GM19023 (cell line): Measurements from ENCODE around the gene ZNF554.
"Not testable (repeated sequence)": the region's sequence is repeated elsewhere in the genome, so short reads cannot be mapped to it uniquely, and the experiment has no call there.

ENCODE experiments used
- ATAC-seq: cut with Tn5 transposase; IDR thresholded peaks from one replicate; pipeline ENCODE4 v1.9.1; 2021; ENCODE audit warnings: mild to moderate bottlenecking, moderate library complexity; ENCODE audit not compliant: unreplicated experiment

Gene ZNF554

DNA sequence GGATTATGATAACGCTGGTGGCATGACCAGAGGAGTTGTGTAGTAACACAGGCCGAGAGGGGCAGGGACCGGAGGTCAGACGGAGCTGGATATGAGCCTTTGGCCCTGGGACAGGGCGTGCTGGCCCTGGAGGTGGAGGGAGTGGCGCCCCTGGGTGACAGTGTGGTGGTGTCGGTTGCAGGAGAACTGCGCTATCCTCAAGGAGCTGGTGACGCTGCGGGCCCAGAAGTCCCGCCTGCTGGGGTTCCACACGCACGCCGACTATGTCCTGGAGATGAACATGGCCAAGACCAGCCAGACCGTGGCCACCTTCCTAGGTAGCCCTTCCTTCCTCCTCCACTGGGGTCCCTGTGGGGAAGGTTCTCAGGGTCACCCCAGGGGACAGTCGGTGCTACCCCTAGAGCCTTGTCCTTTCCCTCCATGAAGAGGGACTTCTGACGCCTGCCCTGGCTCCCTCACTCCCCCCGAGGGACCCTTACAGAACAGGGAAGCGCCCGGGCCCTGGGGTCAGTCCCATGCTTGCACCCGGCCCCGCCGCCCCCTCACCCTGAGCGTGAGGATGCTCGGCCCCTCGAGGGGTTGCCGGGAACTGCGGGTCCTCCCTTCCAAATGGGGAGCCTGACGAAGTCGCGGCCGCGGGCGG is 12.8 kb upstream of the ZNF554 start:
- no peak for ATAC-seq

DNA sequence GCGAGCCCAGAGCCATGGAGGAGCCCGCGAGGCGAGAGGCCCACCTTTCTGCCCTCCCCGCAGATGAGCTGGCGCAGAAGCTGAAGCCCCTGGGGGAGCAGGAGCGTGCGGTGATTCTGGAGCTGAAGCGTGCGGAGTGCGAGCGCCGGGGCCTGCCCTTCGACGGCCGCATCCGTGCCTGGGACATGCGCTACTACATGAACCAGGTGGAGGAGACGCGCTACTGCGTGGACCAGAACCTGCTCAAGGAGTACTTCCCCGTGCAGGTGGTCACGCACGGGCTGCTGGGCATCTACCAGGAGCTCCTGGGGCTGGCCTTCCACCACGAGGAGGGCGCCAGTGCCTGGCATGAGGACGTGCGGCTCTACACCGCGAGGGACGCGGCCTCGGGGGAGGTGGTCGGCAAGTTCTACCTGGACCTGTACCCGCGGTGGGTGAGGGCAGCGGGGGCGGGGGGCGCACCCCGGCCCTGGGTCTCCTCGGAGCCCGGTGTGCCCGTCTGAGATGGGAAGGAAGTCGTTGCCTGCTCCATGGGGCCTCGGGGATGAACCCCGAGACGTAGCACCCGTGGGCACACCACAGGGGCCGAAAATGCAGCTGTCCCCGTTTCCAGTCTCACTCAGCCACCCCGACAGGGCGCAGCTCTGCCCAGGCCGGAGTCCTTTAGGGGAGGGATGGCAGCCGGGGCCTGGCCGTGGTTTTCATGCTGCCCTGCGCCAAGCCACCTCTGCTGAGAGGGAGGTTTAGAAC is 12.1 kb upstream of the ZNF554 start:
- ATAC-seq, result no peak

DNA sequence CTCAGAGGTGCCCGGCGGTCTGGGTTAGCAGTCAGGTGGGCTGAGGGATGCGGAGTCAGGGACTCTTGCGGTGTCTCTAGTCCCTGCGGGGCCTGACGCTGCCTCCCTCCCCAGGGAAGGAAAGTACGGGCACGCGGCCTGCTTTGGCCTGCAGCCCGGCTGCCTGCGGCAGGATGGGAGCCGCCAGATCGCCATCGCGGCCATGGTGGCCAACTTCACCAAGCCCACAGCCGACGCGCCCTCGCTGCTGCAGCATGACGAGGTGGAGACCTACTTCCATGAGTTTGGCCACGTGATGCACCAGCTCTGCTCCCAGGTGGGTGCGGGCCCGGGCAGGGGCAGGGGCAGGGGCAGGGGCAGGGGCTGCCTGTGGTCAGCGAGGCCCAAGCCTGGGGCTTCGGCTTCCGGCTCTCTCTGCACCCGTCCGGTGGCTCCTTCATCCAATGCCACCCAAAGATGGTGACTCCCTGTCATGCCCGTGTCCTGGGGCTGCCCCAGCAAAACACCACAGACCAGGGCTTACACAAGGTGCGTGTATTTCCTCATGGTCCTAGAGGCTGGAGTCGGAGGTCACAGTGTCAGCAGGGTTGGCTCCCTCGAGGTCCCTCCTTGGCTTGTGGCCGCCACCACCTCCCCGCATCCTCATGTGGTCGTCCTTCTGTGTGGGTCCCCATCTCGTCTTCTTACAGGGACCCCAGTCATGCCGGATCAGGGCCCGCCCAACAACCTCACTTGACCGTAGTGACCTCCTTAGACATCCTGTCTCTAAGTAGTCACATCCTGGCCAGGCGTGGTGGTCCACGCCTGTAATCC is 11.3 kb upstream of the ZNF554 start:
- ATAC-seq, result no peak

DNA sequence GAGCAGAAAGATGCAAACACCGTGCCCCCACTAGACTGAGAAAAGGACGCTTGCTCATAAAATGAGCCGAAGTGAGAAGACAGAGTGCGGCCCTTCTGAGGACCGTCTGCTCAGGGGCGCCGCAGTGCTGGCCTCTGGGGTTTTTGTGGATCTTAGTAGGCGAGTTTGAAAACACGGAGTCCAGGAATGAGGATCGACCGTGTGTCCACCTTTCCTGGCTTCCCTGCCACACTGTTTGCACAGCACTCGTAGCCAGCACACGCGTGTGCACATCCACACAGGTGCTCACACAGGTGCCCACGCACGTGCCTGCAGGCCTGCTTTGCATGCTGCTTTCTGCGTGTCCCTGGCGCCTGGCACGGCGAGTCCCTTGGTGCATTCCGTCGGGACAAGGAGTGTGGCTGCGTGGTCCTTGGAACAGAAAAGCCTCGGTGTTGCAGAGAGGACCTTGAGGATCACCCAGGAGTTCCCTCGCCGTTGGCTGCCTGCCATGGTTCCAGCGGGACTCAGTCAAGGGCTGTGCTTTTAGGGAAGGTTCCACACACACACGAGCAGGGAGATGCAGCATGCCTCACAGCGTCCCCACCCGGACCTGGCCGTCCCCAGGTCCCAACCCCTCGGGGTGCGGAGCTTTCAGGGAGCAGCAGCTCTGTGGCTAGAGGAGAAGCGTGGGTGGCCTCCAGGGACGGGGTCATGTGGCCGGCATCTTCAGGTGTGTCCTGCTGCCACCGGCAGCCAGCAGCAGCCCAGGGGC is 10.1 kb upstream of the ZNF554 start:
- ATAC-seq, result no peak

DNA sequence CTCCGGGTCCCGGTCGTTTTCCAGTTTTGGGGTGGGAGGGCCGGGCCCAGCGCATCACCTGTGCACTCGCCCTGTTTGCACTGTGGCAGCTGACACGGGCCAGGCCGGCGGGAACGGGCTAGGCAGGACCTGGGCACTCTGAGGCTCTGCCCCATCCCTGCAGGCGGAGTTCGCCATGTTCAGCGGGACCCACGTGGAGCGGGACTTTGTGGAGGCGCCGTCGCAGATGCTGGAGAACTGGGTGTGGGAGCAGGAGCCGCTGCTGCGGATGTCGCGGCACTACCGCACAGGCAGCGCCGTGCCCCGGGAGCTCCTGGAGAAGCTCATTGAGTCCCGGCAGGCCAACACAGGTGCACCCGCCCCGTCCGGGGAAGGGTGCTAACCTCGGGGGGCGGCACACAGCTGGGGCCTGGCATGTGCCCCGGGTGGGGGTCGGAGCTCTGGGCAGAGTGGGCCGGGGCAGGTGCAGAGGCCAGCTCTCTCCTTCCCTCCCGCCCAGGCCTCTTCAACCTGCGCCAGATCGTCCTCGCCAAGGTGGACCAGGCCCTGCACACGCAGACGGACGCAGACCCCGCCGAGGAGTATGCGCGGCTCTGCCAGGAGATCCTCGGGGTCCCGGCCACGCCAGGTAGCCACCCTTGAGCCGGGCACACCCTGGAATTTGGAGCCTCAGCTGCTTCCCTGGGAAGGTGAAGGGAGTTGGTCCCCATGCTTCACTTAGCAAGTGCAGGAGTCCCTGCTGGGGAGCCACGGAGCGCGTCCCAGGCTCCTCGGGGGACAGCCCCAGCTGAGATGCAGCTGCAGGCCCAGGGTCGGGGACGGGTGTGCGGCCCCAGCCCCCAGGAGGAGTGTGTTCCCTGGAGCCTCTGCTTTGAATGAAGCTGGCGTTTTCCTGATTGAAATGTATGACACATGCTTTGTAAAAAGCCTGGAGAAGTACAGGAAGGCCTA is 9.3 kb upstream of the ZNF554 start:
- no peak for ATAC-seq

DNA sequence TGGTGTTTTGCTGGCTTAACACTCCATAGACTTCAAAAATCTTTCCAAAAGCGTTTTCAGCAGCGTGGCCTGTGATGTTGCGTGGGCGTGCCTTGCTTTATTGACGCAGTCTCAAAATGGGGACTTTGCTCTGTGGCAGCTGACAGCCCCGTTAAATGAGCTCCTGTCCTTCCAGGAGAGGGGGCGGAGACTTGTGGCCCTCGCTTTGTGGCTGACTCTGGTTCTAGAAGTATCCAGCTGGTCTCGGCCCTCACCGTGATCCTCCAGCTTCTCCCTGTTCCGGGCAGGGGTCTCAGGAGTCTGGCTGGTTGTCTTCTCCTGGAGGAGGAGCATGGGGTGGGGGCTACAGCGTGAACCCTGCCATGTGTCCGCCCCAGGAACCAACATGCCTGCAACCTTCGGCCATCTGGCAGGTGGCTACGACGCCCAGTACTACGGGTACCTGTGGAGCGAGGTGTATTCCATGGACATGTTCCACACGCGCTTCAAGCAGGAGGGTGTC is 8.4 kb upstream of the ZNF554 start:
- no peak for ATAC-seq

DNA sequence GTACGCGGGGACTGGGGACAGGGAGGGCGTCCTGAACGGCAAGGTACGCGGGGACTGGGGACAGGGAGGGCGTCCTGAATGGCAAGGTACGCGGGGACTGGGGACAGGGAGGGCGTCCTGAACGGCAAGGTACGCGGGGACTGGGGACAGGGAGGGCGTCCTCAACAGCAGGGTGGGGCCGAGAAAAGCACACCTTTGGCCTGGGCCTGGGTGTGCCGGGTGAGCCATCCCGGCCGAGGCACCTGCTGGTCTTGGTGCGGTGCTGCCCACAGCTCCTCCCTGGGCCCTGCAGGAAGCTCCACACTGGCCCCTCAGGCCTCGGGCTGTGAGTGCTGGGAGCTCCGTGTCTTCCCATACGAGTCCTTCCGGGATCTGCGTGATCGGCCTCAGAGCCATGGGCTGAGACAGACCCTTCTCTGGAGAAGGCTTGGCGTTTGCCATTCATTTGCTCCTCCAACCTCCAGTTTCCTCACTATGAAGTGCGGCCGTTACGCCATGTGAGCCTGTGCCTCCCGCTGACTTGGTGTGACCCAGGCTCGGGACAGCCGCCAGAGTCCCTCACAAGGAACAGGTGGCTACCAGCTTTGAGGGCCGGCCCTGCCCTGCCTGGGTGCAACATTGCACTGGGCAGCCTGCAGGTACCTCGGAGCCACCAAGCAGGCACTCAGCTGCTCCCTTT is 7.8 kb upstream of the ZNF554 start:
- ATAC-seq, result no peak

DNA sequence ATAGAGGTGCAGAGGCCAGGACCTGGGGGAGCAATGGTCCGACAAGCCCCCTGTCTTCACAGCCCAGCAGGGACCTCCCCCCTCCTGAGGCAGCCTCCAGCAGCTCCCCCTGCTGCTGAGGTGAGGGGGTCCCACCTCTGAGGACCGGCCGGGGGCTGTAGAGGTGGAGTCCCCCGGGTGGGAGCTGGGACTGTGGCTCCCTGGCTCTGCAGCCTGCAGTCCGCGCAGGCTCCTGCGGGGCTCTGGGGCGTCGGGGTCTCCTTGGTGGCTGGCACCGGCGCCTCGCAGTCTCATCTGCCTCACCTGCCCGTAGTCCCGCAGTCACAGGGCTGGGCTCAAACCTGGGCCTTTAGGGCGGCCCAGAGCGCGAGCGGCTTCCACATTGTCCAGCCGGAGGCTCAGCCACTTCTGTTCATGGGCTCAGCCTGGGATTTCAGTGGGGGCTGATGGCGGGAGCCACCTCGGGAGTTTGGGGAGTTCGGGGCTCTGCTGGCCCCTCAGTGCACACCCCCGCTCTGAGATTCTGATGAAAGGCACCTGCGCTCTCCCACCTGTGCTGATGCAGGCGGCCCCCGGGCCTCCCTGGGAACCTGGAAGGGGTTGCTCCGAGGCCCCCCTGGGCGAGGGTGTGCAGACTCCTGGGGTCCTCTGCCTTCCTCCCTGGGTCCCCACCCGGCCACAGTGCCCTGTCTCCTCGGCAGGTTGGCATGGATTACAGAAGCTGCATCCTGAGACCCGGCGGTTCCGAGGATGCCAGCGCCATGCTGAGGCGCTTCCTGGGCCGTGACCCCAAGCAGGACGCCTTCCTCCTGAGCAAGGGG is 7.0 kb upstream of the ZNF554 start:
- ATAC-seq, result no peak

DNA sequence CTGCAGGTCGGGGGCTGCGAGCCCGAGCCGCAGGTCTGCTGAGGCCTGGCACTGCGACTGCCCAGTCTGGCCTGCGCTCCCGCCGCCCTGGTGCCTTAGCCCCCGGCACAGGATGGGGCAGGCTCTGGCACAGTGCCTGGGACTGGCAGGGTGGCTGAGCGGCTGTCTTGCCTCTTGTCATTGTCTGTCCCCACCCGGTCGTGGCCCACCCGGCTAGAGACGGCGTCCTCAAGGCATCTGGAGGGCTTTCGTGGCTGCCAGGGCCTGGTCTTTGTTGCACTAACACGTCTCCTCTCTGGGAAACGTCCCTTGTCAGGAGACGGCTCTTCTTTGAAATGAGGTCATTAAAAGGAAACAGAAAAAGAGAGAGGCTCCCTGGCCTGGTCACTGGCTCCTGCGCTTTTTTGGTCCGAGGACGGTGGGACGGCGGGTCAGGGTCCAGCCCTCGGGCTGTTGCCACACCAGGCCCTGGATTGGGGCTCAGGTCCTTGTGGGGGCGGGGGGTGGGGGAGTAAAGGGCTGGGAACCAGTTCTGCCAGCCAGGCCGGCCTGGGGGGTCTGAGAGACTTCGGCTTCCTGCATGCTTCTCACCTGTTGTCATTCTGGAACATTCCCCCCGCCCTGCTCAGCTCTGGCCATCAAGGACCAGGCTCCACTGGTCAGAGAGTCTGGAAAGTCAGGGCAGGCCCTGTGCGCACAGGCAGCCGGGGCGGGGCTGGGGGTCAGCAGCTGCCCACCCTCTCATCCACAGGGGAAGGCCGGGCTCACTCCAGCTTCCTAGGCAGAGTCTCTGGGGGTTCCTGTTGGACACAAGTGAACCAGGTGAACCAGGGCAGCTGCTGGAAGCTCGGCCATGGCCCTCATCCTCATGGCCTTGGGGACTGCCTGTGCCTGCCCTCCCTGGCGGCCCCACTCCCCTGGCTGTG is 6.2 kb upstream of the ZNF554 start:
- no peak for ATAC-seq

DNA sequence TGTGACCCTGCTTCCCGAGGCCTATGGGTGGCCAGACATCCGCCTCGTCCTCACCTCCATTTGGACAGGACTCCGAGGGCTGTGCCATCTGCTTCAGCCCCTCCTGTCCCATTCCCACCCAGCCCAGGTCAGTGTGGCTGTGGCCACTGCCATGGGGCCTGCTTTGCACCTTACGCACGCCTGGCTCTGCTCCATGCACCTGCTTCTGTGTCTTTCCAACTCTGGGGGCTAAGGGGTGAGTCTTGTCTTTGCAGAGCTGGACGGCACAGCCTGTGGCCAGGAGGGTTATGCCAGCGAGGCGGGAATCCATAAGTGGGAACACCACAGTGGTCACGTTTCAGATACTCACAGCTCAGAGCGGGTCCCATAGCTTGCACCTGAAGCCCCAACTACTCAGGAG is 5.2 kb upstream of the ZNF554 start:
- no peak for ATAC-seq

DNA sequence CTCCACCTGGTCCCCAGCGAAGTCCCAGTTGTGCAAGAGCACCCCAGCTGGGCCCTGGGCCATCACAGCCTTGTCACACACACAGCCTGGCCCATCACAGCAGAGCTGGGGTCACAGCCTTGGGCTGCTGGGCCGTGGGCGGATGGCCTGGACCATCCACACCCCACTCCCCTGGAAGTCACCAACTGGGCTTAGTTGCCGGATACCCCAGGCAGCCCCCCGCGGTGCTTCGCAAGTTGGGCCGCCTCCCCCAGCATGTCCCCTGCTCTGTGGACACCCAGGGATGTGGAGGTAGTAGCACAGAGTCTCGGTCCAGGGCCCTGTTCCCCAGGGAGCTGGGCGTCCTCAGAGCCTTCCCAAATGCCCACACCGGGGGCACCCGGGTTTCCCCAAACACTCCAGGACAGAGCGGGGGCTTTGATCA is 4.5 kb upstream of the ZNF554 start:
- ATAC-seq, result no peak

DNA sequence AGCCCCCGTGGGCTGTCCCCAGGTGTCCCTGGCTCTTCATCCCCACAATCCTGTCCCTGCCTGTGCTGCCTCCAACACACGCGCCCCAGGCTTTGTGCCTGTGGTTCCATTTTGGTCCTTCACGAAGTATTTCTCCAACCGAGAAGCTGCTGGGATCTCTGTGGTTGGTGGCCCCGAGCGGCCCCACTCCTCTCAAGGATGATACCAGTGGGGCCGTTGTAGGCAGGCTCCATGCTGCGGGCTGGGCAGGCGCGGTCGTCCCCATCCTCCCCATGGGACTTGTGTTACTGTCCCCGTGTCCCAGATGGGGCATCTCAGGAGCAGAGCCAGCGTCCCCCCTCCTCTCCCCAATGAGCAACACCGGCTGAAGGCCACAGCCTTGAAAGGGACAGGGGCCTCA is 3.7 kb upstream of the ZNF554 start:
- ATAC-seq, result no peak

DNA sequence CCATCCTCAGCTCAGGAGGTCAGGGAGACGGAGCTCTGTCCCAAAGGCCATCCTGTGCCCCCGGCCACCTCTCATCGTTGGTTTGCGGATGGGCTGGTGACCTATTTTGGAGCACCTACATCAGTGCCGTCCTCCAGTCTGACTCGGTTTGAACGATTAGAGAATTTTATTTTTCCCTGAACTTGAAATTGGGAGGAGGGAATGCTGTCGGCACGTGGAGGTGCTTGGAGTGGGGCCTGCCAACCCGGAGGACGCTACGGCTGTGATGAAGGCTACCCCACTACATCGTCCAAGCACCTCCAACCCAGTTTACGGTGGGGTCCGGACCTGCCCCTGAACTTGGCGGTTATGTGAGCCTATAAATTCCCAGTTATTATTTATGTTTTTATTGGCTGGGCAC is 3.0 kb upstream of the ZNF554 start:
- ATAC-seq, result no peak

DNA sequence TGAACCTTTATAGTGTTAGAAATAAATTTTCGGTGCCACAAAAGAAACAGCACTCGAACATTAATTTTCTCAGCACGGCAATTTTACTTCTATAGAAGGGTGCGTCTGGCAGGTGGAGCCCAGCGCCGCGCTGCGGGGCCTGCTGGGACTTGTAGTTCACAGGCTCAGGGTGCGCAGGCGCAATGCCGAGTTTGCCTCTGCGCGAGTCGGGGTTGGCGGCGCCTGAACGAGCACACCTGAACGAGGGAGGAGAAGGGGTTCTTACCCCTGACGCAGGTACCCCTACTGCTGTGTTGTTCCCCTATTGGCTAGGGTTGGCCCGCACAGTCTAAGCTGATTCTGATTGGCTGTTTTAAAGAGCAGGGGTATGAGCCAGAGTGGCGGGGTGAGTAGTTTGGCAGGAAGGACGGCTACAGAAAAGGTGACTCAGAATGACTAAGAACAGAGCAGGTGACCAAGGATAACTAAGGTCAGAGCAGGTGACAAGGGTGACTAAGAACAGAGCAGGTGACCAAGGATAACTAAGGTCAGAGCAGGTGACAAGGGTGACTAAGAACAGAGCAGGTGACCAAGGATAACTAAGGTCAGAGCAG is 2.3 kb upstream of the ZNF554 start:
- not testable (repeated sequence) for ATAC-seq

DNA sequence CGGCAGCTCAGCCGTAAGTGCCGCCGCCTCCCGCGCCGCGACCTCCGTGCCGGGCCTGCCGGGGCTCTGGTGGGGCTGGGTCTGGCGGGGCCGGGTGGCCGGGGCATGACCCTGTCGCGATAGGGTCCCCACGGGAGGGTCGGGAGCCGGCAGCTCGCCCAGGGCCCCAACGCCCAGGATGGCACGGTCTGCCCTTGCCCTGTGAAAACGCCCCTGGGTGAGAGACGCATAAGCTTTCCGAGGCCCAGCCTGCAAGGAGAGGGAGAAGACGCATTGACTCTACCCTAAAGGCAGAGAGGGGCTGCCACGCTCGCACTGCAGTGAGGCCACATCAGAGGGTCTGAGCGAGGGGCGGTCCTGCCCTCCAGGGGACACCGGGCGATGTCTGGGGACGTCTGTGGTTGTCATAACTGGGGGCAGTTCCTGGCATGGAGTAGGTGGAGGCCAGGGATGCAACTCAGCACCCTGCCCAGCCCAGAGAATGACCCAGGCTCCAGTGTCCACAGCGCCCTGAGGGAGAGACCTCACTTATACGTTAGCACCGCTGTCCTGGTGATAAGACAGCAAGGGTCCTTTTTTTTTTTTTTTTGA is 539 bp downstream of the ZNF554 start:
- ATAC-seq, result no peak

DNA sequence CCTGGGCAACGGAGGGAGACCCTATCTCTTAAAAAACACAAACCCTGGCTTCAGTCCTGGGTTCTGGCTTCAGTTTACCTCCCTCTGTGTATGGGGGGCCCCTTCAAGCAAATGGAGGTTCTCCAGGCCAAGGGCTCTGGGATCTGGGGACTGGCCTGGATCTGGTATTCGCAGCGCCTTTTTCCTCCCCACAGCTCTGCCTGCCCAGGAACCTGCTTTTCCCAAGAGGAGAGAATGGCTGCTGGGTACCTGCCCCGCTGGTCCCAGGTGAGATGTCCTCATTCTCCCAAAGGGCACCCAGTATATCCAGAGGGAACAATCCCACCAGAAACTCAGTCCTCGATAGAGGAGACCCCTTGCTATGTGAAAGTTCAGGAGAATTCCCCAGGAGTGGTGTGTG is 3.2 kb downstream of the ZNF554 start:
- no peak for ATAC-seq

DNA sequence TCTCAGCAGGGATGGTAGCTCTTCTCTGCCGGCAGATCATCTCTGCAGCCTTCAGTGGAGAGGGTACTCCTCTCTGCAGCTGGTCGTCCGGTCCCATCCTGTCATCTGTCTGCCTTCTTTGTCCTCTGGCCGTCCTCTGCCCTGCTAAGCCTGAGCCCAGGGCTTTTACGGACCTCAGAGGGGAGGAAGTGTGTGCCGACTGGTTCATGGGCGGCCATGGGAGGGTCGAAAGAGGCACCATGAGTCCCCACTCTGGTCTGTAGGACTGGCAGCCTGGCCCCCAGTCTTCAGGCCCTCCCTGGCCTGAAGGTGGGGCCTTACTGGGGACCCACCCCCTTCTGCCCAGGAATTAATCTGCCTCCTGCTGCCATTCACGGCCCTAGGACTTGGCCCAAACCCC is 4.0 kb downstream of the ZNF554 start:
- no peak for ATAC-seq
